ENCODE data around the gene ATXN2.
"Not testable (repeated sequence)": the region's sequence is repeated elsewhere in the genome, so short reads cannot be mapped to it uniquely, and the experiment has no call there.

Gene ATXN2

DNA sequence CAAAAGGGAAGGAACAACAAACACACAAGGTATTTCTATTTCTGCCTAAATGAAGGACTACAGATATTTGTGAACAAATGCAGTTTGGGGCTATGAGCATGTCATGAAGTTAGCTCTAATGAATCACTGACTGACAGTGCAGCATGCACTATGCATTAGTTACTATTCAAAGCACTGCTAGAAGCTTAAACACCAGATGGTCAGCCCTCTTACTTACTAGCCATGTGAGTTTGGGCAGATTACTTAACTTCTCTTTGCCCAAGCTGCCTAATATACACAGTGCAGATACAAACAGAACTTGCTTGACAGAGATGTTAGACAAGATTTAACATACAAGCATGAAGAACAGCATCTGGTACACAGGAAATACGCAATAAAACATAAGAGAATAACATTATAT lies 96.0 kb downstream of the ATXN2 start:
- no peak for DNase-seq (ENCODE audit: low read depth in 2 of 2)

DNA sequence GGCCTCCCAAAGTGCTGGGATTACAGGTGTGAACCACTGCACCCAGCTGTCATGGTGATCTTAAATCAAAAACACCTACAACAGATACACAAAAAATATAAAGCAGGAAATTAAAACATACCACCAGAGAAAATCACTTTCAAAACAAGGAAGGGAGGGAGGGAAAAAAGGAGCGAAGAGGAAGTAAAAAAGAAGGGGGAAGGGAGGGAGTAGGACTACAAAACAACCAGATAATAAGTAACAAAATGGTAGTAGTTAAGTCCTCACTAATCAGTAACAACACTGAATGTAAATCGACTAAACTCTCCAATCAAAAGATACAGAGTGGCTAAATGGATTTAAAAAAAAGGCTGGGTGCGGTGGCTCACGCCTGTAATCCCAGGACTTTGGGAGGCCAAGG lies 104.4 kb downstream of the ATXN2 start:
- no peak for DNase-seq (ENCODE audit: low read depth in 2 of 2)

DNA sequence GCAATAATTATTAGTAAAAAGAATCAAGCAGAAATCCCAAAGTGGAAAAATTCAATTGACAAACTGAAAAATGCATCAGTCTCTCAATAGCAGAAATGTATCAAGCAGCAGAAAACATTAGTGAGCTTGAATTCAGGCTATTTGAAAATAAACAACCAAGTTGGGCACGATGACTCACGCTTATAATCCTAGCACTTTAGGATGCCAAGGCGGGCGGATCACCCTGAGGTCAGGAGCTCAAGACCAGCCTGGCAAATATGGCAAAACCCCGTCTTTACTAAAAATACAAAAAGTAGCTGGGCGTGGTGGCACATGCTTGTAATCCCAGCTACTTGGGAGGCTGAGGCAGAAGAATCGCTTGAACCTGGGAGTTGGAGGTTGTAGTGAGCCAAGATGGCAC lies 106.1 kb downstream of the ATXN2 start:
- DNase-seq (ENCODE audit: low read depth in 2 of 2), result not testable (repeated sequence)

DNA sequence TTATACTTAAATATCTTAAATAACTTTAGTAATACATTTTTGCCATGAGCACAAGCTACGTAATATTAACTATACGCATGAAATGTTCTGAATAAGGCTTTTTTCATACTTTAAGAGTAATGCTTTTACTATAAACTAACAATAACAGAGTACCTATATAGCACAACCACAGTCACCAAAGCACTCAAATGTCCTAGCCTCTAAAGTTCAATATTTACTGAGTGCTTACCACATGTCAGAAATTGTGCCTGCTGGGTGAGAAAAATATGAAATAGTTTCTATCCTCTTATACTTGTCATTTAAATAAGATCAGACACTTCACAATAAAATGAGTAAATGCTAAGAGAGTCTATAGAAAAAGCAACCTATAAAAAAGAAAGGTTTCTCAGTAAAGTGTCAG lies 110.3 kb downstream of the ATXN2 start:
- no peak for DNase-seq (ENCODE audit: low read depth in 2 of 2)

DNA sequence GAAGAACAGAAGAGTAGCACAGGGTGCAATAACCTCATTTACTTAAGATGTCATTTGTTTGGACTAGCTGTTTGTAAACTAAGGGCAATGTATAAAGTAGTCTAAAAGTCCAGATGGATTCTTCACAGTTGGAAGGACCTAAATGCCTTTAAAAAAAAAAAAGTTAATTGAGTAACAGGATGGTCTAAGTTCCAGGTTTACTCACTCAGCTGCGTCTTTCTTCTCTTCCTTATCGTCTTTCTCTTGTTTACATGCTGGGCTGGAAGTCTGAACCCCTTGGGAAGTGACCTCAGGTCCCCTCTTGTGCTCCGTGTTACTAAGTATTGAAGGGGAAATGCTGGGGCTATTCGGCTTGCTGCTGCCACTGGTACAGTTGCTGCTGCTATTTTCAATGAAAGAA lies 110.8 kb downstream of the ATXN2 start:
- no peak for DNase-seq (ENCODE audit: low read depth in 2 of 2)

DNA sequence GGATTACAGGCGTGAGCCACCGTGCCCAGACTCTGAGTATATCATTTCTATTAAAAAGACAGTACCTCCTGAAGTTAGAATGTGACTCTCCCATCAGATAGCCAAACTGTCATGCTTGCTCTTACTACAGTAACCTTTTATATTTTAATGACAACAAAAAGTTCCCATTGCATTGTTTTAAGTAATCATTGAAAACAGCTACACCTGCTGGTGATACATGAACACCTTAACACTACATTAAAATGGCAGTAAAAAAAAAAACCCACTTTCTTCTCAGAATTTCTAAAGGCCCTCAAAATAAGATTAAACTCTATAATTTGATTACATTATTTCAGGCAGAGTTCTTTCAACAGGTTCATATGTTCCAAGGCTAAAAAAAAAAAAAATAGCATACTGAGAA lies 116.7 kb downstream of the ATXN2 start:
- no peak for DNase-seq (ENCODE audit: low read depth in 2 of 2)

DNA sequence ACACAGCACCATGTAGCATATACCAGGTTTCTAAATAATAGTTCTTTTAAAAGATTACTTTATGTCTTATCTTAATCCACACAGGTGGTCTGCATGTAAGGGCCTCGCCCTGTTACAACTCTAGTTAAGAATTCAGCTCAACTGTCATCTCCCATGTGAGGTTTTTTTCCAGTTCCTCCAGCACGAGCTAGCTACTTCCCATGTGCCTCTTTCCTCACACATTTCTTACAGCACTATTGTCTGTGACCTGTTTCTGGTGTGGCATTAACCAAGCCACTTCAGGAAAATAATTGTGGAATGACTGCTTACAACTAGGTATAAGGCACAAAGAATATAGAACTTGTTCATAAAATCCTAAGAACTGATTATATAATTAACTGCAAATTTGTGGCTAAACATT lies 127.9 kb downstream of the ATXN2 start:
- DNase-seq (ENCODE audit: low read depth in 2 of 2), result no peak

DNA sequence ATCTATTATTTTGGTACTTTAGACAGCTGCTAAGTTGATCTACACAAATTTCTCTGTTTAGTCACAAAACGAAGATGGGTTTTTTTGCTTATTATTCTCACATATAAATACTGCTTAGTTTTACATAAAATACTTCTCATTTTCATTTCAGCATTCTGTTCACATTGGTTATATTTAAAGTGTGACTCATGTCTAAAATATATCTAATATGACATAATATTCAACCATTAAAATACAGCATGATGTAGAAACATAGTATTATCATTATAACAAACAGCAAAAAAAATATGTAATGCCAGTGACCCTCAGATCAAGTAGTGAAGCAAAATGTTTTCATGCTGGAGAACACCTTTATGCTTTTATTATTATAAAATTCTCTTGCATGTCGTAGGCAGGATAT lies 129.7 kb downstream of the ATXN2 start:
- no peak for DNase-seq (ENCODE audit: low read depth in 2 of 2)

DNA sequence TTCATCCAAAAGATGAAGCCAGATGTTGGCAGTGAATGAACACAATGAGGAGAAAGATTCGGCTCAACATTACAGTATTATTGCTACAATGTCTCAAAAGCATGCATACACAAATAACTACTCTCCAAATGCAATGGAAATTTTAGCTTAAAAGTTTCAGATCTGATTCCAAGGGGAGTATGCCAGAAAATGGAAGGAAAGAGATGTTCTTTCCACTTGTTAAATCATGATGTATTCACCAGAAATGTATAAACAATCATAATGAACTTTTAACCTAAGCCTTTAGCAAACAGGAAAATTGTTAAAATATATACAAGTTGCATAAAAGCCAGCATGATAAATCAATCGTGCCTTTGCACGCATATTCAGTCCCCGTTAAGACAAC lies 131.3 kb downstream of the ATXN2 start:
- no peak for DNase-seq (ENCODE audit: low read depth in 2 of 2)

DNA sequence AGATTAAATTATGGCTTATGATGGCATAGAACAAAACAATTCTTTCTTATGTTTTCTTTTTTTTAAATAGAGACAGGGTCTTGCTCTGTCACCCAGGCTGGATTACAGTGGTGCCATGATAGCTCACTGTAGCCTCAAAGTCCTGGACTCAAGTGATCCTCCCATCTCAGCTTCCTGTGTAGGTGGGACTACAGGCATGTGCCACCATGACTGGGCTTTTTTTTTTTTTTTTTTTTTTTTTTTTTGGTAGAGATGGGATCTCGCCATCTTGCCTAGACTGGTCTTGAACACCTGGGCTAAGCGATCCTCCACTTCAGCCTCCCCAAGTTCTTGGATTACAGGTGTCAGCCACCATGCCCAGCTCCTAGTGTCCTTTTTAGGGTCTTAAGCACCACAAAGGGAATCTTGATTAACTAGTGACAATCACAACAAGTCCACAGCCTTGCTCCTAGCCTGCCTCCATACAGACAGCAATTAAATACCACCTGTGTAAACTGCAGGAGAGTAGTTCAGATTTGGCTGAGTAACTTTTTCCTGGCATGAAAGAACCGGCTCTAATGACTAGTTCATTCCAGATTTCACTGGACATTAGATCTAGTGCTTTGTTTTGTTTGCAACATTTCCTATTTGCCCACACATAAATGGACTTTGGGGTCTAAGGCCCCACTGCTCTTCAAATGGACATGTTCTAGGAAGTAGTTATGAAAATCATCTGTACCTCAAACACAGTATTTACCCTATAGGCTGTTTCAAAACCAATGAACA lies 131.8 kb downstream of the ATXN2 start:
- no peak for DNase-seq (ENCODE audit: low read depth in 2 of 2)

DNA sequence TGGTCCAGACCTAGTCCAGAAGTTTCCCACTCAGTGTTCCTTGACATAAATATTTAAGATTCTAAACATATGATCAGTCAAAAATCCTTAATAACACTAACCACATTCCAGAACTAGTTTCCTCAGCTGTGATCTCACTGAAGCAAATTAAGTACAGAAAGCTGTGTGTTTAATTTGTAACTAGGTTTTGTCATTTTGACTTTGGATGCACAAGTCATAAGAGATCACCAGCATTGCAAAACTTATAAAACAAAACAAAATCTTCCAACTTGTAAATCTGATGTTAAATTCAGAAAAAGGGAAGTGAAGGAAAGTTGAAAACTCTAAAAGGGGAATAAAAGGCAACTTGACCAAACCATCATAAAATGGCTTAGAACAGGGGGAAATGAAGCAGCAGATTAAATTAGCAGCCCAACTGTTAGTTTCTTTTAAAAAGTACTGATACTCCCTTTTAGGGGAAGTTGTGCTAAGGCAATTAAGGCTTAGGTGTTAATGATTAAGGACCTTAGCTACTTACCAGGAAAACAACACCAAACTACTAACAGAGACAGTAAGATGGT lies 136.8 kb downstream of the ATXN2 start:
- DNase-seq (ENCODE audit: low read depth in 2 of 2), result no peak

DNA sequence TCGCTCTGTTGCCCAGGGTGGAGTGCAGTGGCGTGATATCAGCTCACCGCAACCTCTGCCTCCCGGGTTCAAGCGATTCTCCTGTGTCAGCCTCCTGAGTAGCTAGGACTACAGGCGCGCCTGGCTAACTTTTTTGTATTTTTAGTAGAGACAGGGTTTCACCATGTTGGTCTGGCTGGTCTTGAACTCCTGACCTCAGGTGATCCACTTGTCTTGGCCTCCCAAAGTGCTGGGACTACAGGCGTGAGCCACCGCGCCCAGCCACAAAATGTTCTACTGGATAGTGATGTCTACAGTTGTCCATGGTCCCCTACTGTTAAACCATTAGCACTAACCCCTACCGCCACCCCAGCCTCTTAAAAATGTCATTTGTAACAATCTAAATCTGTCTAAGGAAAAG lies 139.0 kb downstream of the ATXN2 start:
- DNase-seq (ENCODE audit: low read depth in 2 of 2), result not testable (repeated sequence)

DNA sequence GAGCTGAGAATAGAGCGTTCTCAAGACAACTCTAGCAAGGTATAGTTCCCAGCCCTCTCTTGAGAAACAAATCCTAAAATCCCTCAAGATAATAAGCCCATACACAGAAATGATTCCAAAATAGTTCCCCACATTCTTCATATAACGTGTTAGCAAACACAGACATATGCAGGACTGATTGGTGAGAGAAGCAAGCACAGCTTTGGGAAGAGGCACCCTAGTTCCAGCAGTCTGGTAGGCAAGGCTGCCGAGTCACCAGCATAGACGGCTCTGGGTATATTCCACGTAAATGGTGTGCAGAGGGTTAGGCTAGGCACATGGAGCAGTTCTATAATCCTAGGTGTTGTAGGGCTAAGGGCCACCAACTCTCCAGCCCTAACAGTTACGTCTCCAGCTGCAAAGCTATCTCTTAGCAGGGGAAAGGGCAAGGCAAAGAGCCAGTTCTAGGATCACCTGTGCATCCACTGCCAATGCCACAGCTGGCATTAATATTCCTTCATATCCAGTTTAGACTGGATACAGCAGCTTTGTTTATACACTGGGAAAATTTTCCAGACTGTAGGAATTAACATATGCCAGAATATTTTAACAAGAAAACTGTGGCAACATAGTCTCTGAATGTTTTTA lies 140.5 kb downstream of the ATXN2 start:
- no peak for DNase-seq (ENCODE audit: low read depth in 2 of 2)

DNA sequence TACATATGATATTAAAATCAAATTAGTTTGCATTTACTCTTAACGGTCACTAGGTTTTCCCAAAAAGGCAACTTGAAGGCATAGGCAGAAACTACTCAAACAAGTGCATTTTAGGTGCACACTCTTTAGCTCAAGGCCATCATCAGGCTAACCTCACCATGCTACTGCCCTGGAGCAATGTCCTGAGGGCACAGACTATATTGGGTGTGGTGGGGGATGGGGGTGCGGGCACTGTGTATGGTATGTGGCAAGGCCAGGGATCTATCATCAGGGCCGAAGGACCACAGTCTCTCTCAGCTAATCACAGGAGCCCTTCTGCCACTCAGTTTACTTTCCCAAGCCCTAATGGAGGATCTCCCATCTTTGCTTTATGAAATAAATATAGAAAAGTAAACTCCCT lies 141.5 kb downstream of the ATXN2 start:
- DNase-seq (ENCODE audit: low read depth in 2 of 2), result no peak

DNA sequence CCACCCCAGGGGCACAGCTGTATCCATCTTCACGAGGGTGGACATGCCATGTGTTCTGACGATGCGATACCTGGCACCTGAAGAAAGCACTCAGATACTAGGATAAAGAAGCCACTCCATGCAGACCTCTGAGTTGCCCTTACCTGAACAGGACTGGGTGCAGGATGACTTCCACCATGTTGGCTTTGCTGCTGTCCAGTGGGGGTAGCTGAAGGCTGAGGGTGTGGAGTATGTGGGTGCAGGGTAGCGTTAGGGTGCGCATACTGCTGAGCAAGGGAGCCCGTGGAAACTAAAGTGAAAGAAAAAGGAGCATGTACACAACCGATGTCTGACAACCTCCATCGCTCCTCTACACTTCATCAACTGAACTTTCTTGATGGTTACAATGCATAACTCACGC lies 142.0 kb downstream of the ATXN2 start:
- no peak for DNase-seq (ENCODE audit: low read depth in 2 of 2)

DNA sequence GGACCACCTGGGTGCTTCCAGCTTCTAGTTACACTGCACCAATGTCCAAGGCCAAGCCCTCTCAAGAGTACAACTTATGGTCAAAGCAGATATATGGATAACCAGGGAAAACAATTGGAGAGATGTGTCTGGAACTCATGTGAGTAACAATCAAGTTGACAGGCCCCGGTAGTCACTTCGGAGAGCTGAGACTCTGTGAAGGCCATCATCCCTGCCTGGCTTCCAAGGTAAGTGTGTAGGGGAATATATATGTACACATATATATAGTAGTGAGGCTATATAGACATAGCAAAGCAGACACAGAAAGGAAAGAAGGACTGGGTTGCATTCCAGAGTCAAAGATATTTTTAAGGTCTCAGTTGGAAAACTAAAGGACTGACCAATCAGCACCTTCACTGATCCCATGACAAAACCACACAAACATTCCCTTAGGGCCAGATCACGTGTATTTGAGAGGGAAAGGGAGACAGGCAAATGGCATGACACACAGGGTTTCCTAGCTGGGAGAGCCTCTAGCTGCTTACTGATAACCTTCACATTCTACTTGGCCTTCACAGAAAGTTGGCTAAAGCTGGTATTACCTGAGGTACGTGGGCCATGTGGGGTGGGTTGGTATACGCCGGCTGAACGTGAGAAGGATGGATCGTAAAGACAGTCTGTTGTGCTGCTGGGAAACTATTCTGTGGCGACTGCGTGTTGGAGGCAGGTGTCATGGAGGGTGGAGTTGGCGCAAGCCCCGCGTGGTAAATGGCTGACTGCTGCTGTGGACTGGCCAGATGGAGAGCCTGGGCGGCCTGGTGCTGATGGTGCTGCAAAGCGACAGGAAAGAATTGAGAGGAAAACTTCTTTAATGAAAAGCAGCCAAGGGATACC lies 143.4 kb downstream of the ATXN2 start:
- no peak for DNase-seq (ENCODE audit: low read depth in 2 of 2)

DNA sequence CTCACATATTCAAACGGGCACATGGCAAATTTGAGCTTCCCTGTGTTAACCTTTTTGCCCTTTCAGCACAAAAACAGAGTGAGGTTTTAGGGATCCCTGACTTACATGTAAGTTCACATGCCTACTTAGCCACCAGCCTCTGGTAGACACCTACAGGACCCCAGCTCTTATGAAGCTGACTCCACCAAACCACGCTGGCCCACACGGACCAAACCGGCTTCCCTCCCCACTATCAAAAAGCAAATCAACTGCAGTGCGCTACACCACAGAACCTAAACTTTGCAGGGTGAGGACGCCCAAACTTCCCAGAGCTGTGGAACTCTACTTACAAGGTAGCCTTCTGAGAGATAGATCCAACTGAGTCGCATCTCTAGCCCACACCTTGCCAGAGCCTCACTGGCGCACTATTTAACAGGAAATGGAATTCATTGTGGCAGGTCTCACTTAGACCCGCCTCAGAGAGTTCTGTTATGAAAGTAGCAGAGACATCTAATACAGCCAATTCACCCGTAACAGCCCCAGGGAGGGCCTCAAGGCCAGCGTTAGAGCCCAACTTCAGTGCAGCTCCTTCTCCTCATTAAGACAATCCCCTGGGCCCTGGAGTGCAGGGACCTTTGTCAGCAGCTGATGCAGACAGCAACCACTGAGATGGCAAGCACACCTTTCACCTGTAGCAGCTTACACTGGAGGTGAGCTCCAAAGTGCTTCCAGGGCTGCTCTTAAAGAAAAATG lies 144.2 kb downstream of the ATXN2 start:
- no peak for DNase-seq (ENCODE audit: low read depth in 2 of 2)

DNA sequence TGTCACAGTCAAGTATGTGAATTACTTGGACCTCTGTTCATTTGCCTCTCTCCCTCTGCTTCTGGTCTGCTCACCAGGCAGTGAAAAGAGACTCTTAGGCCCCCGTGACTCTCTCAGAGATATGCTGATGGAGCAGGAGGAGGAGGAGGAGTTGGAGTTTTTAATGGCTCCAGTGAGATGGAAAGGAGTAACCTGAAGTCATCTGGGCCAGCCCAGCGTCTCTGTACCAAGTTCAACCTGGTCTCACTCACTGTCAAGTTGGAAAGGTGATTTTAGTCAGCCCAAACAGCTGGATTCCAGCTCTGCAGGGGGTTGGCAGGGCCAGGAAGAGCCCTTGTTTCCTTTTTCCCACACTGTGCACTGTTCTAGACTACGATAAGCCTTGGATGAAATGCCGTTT lies 144.8 kb downstream of the ATXN2 start:
- DNase-seq (ENCODE audit: low read depth in 2 of 2), result no peak

DNA sequence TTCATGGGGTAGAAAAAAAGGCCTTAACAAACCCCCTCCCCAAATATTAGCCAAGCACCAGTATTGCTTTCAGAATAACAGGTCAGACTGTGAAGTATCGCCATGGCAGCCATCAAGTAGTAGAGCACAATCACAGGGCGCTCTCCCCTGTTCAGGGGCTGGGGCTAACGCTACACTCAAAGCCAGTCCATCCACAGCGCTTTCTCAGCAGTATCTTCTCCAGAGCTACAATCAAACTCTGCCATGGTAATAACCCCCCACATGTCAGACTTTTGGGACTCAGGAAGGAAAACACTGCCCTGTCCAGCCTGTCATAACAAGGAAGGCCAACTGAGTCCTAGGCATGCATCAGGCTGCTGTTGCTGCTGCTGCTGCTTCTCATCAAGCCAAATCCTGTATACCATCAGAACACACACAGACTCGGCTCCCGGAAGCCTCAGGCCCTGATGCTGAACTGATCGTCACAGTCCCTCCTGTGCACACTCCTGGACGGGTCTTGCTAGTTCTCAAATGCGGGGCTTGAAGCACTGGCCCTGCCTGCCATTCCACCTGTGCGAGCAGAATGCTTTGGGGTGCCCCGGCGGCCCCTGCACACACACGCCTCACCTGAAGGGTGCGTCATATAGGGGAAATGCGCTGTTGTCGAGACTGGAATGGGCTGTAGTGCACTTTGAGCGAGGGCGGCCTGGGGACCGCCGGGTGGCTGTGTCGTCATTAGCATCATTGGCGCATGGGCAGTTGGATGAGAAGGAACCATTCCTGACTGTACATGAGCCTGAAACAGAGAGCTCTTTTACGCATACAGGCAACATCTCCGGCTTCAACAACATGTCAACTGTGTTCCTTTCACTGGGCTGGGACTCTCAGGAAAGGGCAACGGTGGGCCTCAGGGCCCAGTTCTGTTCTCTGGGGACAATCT lies 145.8 kb downstream of the ATXN2 start:
- no peak for DNase-seq (ENCODE audit: low read depth in 2 of 2)

DNA sequence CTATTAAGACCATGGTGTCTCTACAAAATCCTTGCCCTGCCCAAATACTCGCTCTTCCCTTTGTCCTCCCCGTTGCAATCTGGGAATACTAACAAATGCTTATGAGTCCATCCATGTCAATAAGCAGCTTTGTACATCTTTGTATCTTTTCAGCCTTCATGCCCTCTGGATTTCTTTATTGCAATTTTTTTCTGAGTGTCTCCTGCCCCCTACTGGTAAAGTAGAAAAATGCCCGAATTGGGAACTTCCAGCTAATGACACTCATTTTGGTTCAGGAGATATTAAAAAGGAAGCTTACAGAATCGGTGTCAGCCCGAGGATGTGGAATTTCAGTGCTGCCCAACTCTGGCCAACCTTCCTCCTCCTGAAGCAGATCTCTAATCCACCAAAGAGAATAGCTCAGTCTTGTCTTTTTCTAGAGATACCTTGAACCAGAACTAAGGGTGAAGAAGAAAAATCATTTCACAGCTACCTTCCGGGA lies 147.4 kb downstream of the ATXN2 start:
- DNase-seq (ENCODE audit: low read depth in 2 of 2), result no peak

DNA sequence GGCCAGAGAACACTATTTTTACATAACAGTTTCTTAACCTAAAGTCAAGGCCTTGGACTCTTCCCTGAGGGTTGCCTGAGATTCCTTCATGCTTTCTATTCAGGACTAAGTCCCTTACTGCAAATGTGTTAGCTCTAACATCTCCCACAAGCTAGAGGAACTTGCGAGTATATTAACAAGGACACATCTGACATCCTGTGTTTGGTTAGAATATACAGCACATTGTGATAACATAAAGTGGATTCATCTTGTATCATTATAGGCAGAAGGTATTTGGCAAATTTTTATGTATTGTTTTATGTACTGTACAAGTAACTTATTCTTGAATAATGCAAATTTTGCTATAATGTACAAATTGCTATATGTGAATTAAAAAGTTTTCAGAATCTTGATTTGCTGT lies 147.9 kb downstream of the ATXN2 start:
- no peak for DNase-seq (ENCODE audit: low read depth in 2 of 2)

Data from stimulated activated CD4-positive, alpha-beta T cell treated with anti-CD3 and anti-CD28 coated beads, Interleukin-12 subunit alpha, Interleukin-12 subunit beta, amount 100 ng/mL, for 24 hours (primary cell).